Pancreas (tissue), 10 donors: ENCODE results near the gene TMEM37. TPM values are rescaled to one million over a fixed set of nuclear protein-coding genes. Genes with fewer than 3 reads are reported as not detected.

Source experiments
- ATAC-seq, 4 donors: fragments of 200-7000 bp; cut with Tn5 transposase; one replicate each; pipeline versions ENCODE4 v1.8.0 to v1.9.1; 2020; ENCODE audit warnings: mild to moderate bottlenecking in 4 of 4, moderate library complexity in 4 of 4
- DNase-seq, 6 donors: peaks; one replicate each; pipeline ENCODE4 v3.0.0-alpha.2; 2020
- FAIRE-seq: peaks from 2 replicates; lab custom pipeline; 2012; peaks lifted over from hg19 to GRCh38; lab: Jason Lieb, UNC
- H3K27ac ChIP-seq, 4 donors: fragments of 200-600 bp; sonication (generic); 1 replicate in 3 of 4; 2 replicates in 1 of 4; pipeline versions ENCODE4 v1.5.0 to v1.8.0; 2020
- H3K27me3 ChIP-seq, 4 donors: fragments of 200-600 bp; one replicate each; pipeline ENCODE4 v1.8.0; 2021
- H3K36me3 ChIP-seq, 3 donors: fragments of 200-600 bp; sonication (generic) in 1 of 3; one replicate each; pipeline versions ENCODE4 v1.5.0 to v1.8.0; 2020 to 2021
- H3K4me1 ChIP-seq, 3 donors: fragments of 200-600 bp; one replicate each; pipeline ENCODE4 v1.8.0; 2021
- H3K4me3 ChIP-seq, 4 donors: fragments of 200-600 bp; sonication (generic) in 2 of 4; one replicate each; pipeline versions ENCODE4 v1.5.0 to v1.8.0; 2020 to 2021
- H3K9me3 ChIP-seq, 4 donors: fragments of 200-600 bp; one replicate each; pipeline ENCODE4 v1.8.0; 2021
- WGBS, 2 donors: extraction: QIAGEN DNeasy Blood & Tissue Kit; methylation state at CpG; one replicate each; pipeline ENCODE4 v1.1.7; 2013; 5-methylcytosine and 5-hydroxymethylcytosine counted together
- intact Hi-C, 3 donors: fragments of 100-400 bp; cut with DNase I; formaldehyde crosslinking; loops; one replicate each; pipeline versions ENCODE4 v1.11.1 to v1.14.2; 2022
- polyA plus RNA-seq, 2 donors: library from polyadenylated mRNA; stranded (reverse); fragments of 200-250 nt; gene quantifications; one replicate each; pipeline ENCODE4 v1.2.3, GENCODE V29; 2013
- total RNA-seq, 6 donors: library from RNA; stranded (reverse); fragmentation: NEBNext Ultra II Directional in 4 of 6; extraction: Animal tissue kit (Norgen Biotek cat#: 25700) in 4 of 6; gene quantifications; one replicate each; pipeline versions ENCODE4 v1.2.1 to v1.2.4, GENCODE V29; 2021 to 2023
- TF ChIP-seq, protein P1 (sequence below), 4 donors: fragments of 200-600 bp; sonication (generic) in 3 of 4; IDR thresholded peaks; one replicate each; pipeline versions ENCODE4 v1.5.0 to v1.8.0; 2021; ENCODE audit warnings: antibody characterized with exemption in 4 of 4
- donor health status: healthy with polysubstance abuse.
- donor health status: DM: no; HTN: no; CAD: no; lungs with moderate emphysema.
- donor health status: DM: no; HTN: no; CAD: no.
- donor health status: control.
- donor health status: control.
- donor health status: Bipolar disorder and iron deficiency.
- donor health status: DM: yes; HTN: yes; CAD: no.
- donor health status: DM: no; HTN: no; CAD: no.
- donor health status: DM: no; HTN: no; CAD: no.
- donor health status: DM: yes; HTN: yes; CAD: no.

TMEM37 gene
- total and polyA plus RNA-seq, 8 donors: 5.2 to 25.3 (median 10.3) TPM

DNA sequence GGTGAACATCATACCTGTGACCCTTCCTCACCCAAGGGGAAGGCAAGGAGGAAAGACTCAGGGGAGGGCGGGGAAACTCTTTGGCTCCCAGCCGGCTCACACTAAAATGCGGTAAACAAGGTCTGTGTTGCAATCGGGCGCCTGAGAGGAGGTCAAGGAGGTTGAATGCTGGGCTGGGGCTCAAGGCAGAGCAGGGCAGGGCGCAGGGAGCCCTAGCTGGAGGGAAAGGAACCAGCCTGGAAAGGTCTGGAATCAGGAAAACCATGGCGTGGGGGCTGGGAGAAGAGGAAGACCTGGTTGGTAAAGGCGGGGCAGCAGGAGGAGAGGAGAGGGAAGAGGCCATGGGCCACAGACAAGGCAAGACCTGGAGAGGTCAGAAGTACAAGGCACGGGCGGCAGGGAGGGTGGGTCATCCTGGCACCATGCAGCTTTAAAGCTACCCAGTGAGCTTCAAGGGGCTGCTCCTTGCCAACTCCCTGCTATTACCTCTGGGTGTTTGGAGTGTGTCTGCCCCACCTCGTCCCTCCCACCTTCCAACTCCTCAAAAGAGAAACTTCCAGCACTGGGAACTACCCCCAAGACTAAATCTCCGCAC lies 4.8 kb upstream of the TMEM37 start:
- Histone ChIP-seq H3K9me3 (no peaks in the 10 kb centered on the region), H3K27me3 (no peaks in the 10 kb centered on the region), H3K27ac (peak overlapping the region in 1 of 4 donors; percentile 63), H3K4me3 (no peak overlapping the region), H3K36me3 (no peaks in the 10 kb centered on the region), H3K4me1 (peaks cover 8 to 12% (median 10%) of the 10 kb centered on the region in 3 donors)
- ATAC-seq: peak in 3 of 4 donors; percentile 37 to 61 (median 51)
- intact Hi-C loops: no loop called here
- peak in 4 of 6 donors; percentile 42 to 79 (median 65) for DNase-seq
- TF ChIP-seq, protein P1, sequence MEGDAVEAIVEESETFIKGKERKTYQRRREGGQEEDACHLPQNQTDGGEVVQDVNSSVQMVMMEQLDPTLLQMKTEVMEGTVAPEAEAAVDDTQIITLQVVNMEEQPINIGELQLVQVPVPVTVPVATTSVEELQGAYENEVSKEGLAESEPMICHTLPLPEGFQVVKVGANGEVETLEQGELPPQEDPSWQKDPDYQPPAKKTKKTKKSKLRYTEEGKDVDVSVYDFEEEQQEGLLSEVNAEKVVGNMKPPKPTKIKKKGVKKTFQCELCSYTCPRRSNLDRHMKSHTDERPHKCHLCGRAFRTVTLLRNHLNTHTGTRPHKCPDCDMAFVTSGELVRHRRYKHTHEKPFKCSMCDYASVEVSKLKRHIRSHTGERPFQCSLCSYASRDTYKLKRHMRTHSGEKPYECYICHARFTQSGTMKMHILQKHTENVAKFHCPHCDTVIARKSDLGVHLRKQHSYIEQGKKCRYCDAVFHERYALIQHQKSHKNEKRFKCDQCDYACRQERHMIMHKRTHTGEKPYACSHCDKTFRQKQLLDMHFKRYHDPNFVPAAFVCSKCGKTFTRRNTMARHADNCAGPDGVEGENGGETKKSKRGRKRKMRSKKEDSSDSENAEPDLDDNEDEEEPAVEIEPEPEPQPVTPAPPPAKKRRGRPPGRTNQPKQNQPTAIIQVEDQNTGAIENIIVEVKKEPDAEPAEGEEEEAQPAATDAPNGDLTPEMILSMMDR (IDR thresholded peaks at IDR 0.05): no peak
- FAIRE-seq: no peak
- 49 to 50% methylated on average over 12 of the region's 12 CpGs for WGBS, 2 donors

- no peak for ATAC-seq
- no peak for DNase-seq
- H3K9me3 ChIP-seq: no peaks in the 10 kb centered on the region
- H3K4me3 ChIP-seq: no peak overlapping the region
- 84 to 85% methylated on average over 3 of the region's 3 CpGs for WGBS, 2 donors
- intact Hi-C loops: no loop called here
- no peaks in the 10 kb centered on the region for H3K27me3 ChIP-seq
- no peak for FAIRE-seq
- no peaks in the 10 kb centered on the region for H3K36me3 ChIP-seq
- TF ChIP-seq, protein P1 (IDR thresholded peaks at IDR 0.05): no peak
- H3K27ac ChIP-seq: no peak overlapping the region
- H3K4me1 ChIP-seq: peaks cover 8 to 12% (median 10%) of the 10 kb centered on the region in 3 donors
Measured at GRCh38 chr2:119427756-119428155, 3.9 kb upstream of the TMEM37 start.

GRCh38 chr2:119428488-119429224 lies 3.0 kb upstream of the TMEM37 start:
- WGBS, 2 donors: 84 to 85% methylated on average over 7 of the region's 7 CpGs
- DNase-seq (no peak), FAIRE-seq (no peak), ATAC-seq (no peak)
- H3K36me3 ChIP-seq: no peaks in the 10 kb centered on the region
- H3K27me3 ChIP-seq: no peaks in the 10 kb centered on the region
- no peak overlapping the region for H3K4me3 ChIP-seq
- no peak overlapping the region for H3K27ac ChIP-seq
- peaks cover 8 to 15% (median 12%) of the 10 kb centered on the region in 3 donors for H3K4me1 ChIP-seq
- intact Hi-C loops: no loop called here
- TF ChIP-seq, protein P1 (IDR thresholded peaks at IDR 0.05): no peak
- no peaks in the 10 kb centered on the region for H3K9me3 ChIP-seq

- Histone ChIP-seq H3K27me3 (no peaks in the 10 kb centered on the region), H3K36me3 (no peaks in the 10 kb centered on the region), H3K4me1 (peaks cover 8 to 23% (median 12%) of the 10 kb centered on the region in 3 donors), H3K4me3 (no peak overlapping the region), H3K9me3 (no peaks in the 10 kb centered on the region), H3K27ac (peak overlapping the region in 1 of 4 donors; percentile 49)
- DNase-seq (no peak), ATAC-seq (no peak), FAIRE-seq (no peak)
- TF ChIP-seq, protein P1 (IDR thresholded peaks at IDR 0.05): no peak
- 83 to 87% methylated on average over 10 of the region's 10 CpGs for WGBS, 2 donors
- intact Hi-C loops: no loop called here
Measured at GRCh38 chr2:119429225-119429981, 2.3 kb upstream of the TMEM37 start.
